SJCRH30 (cell line): ENCODE measurements around the gene AGTRAP. TPM values are rescaled to one million over a fixed set of nuclear protein-coding genes. Genes with fewer than 3 reads are reported as not detected.

Source experiments
- DNase-seq, 2 experiments: peaks; one replicate each; pipeline ENCODE4 v3.0.0-alpha.2; 2015 to 2020
- H3K27ac ChIP-seq: fragments of 250-450 bp; sonication (Bioruptor Pico); 2 replicates; pipeline ENCODE4 v1.5.1; 2020; ENCODE audit warnings: mild to moderate bottlenecking, moderate library complexity
- H3K27me3 ChIP-seq: fragments of 250-450 bp; sonication (Bioruptor Pico); 2 replicates; pipeline ENCODE4 v1.5.1; 2020; ENCODE audit warnings: mild to moderate bottlenecking, moderate library complexity
- H3K36me3 ChIP-seq: fragments of 250-450 bp; sonication (Bioruptor Pico); 2 replicates; pipeline ENCODE4 v1.5.1; 2020; ENCODE audit warnings: mild to moderate bottlenecking, moderate library complexity
- H3K4me1 ChIP-seq: fragments of 250-450 bp; sonication (Bioruptor Pico); 2 replicates; pipeline ENCODE4 v1.5.1; 2020; ENCODE audit warnings: mild to moderate bottlenecking, moderate library complexity
- H3K4me3 ChIP-seq: fragments of 250-450 bp; sonication (Bioruptor Pico); 2 replicates; pipeline ENCODE4 v1.5.1; 2020; ENCODE audit warnings: mild to moderate bottlenecking, moderate library complexity
- H3K9me3 ChIP-seq: fragments of 250-450 bp; sonication (Bioruptor Pico); replicated peaks from 2 replicates; pipeline ENCODE4 v1.5.1; 2020; ENCODE audit warnings: mild to moderate bottlenecking, moderate library complexity
- total RNA-seq: library from RNA; depleted of rRNA; stranded (reverse); fragments of >200 nt; shearing (Covaris generic); gene quantifications from 2 replicates; pipeline ENCODE4 v1.2.3, GENCODE V29; 2014; rRNA removed

Gene AGTRAP
- total RNA-seq, 1 experiment from 2014 or later = 13.0 TPM

- H3K4me1 ChIP-seq = no peaks in the 10 kb centered on the region
- no peaks in the 10 kb centered on the region for H3K36me3 ChIP-seq
- no peaks in the 10 kb centered on the region for H3K27me3 ChIP-seq
- H3K9me3 ChIP-seq = no peaks in the 10 kb centered on the region
- H3K27ac ChIP-seq = no peak overlapping the region
- no peak for DNase-seq
- no peak overlapping the region for H3K4me3 ChIP-seq
These were observed 61.7 kb downstream of the AGTRAP start for GRCh38 chr1:11797525-11798216.

DNA sequence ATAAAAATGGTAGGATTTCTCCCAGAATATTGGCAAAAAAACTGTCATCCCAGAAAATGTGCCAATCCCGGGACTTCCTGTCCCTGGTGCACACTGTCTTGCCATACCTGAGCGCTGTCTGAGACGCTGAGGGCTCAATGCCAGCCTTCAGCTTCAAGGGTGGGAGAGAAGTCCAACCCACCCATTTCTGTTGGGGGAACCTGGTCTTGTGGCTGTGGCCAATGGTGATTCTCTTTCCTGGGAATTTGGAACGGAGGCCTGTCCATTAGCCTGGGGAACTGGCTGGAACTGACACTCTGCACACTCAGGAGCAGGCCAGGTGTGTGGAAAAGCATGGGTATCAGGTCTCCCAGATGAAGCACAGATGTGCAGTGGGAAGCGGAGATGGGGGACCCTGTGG, 63.2 kb downstream of the AGTRAP start:
- peaks cover 4% of the 10 kb centered on the region; the same call in 1 of the 2 replicates for H3K4me1 ChIP-seq
- H3K27me3 ChIP-seq = no peaks in the 10 kb centered on the region
- no peaks in the 10 kb centered on the region for H3K36me3 ChIP-seq
- no peaks in the 10 kb centered on the region for H3K9me3 ChIP-seq
- H3K27ac ChIP-seq = no peak overlapping the region
- no peak overlapping the region for H3K4me3 ChIP-seq
- no peak for DNase-seq

- Histone ChIP-seq H3K27me3 (no peaks in the 10 kb centered on the region), H3K4me1 (peaks cover 11% of the 10 kb centered on the region), H3K27ac (no peak overlapping the region), H3K9me3 (no peaks in the 10 kb centered on the region), H3K4me3 (no peak overlapping the region), H3K36me3 (no peaks in the 10 kb centered on the region)
- DNase-seq = no peak
These were observed 64.0 kb downstream of the AGTRAP start for GRCh38 chr1:11799896-11800295.

- Histone ChIP-seq H3K27ac (no peak overlapping the region), H3K9me3 (no peaks in the 10 kb centered on the region), H3K4me3 (no peak overlapping the region), H3K27me3 (no peaks in the 10 kb centered on the region), H3K36me3 (no peaks in the 10 kb centered on the region), H3K4me1 (peaks cover 13% of the 10 kb centered on the region)
- no peak for DNase-seq
These were observed 64.4 kb downstream of the AGTRAP start for GRCh38 chr1:11800391-11800755.

Other genes with a start within 250 kb of the AGTRAP start
- not detected in 2 replicates for gene FBXO2, start 81.7 kb upstream of the AGTRAP start, total RNA-seq
- not detected in 2 replicates for gene FBXO44, start 81.3 kb upstream of the AGTRAP start, total RNA-seq
- gene FBXO6, start 71.9 kb upstream of the AGTRAP start, total RNA-seq = not detected in 2 replicates
- 172 and 174 TPM in 2 replicates for gene MAD2L2, start 55.0 kb upstream of the AGTRAP start, total RNA-seq
- gene DRAXIN, start 44.4 kb upstream of the AGTRAP start, total RNA-seq = 7.1 and 8.0 TPM in 2 replicates
- not detected in 2 replicates for gene C1orf167, start 26.1 kb downstream of the AGTRAP start, total RNA-seq
- 10.1 and 11.1 TPM in 2 replicates for gene MTHFR, start 69.8 kb downstream of the AGTRAP start, total RNA-seq
- gene CLCN6, start 70.1 kb downstream of the AGTRAP start, total RNA-seq = 10.7 and 14.2 TPM in 2 replicates
- gene NPPA, start 111.6 kb downstream of the AGTRAP start, total RNA-seq = 0.61 and 1.3 TPM in 2 replicates
- gene NPPB, start 122.8 kb downstream of the AGTRAP start, total RNA-seq = 0.67 and 0.89 TPM in 2 replicates
- 62.8 and 64.0 TPM in 2 replicates for gene KIAA2013, start 190.3 kb downstream of the AGTRAP start, total RNA-seq
- 138 and 142 TPM in 2 replicates for gene PLOD1, start 198.6 kb downstream of the AGTRAP start, total RNA-seq
- gene MFN2, start 244.3 kb downstream of the AGTRAP start, total RNA-seq = 92.5 and 94.0 TPM in 2 replicates